ENCODE measurements around the gene DAGLA.

The DAGLA gene

GRCh38 chr11:61782841-61783240, 102.7 kb downstream of the DAGLA start:
- no peak for DNase-seq

GRCh38 chr11:61783717-61784505, 103.7 kb downstream of the DAGLA start:
- DNase-seq, result no peak

GRCh38 chr11:61784506-61784805, 104.3 kb downstream of the DAGLA start:
- DNase-seq, result no peak

- DNase-seq, result no peak
These were observed 105.7 kb downstream of the DAGLA start for GRCh38 chr11:61785837-61786402.

GRCh38 chr11:61787928-61788491, 107.8 kb downstream of the DAGLA start:
- no peak for DNase-seq

GRCh38 chr11:61791737-61792309, 111.6 kb downstream of the DAGLA start:
- DNase-seq, result peak; percentile 66

GRCh38 chr11:61792310-61793082, 112.3 kb downstream of the DAGLA start, which contains the start of the genes FEN1 and TMEM258:
TSS of gene FEN1 (plus strand) at chr11:61792911. CDS start at chr11:61795362, 2,451 bp downstream.
TSS of gene TMEM258 (minus strand) at chr11:61792599. CDS start at chr11:61792558, 41 bp downstream.
- DNase-seq, result peak; percentile 90

- no peak for DNase-seq
These were observed 113.1 kb downstream of the DAGLA start for GRCh38 chr11:61793083-61793828.

GRCh38 chr11:61793829-61794204, 113.6 kb downstream of the DAGLA start:
- no peak for DNase-seq

- no peak for DNase-seq
These were observed 114.4 kb downstream of the DAGLA start for GRCh38 chr11:61794579-61794978.

- DNase-seq, result no peak
These were observed 115.3 kb downstream of the DAGLA start for GRCh38 chr11:61795459-61795858.

GRCh38 chr11:61795876-61796526, 115.8 kb downstream of the DAGLA start:
- DNase-seq, result no peak

All from T1000 (cell line).